ENCODE measurements around the gene LLGL1. TPM values are rescaled to one million over a fixed set of nuclear protein-coding genes. Genes with fewer than 3 reads are reported as not detected.

Gene LLGL1
- polyA plus RNA-seq, 3 donors = 0.52 to 10.8 (median 0.76) TPM

- intact Hi-C loops (cut with micrococcal nuclease) = no loop called here
- Mint-ChIP-seq H3K4me1 (no peaks in the 10 kb centered on the region), H3K9me3 (no peaks in the 10 kb centered on the region), H3K27me3 (ENCODE audit: low read depth in 3 of 3) (no peaks in the 10 kb centered on the region), H3K36me3 (peaks cover 28 to 43% of the 10 kb centered on the region in 2 donors), H3K27ac (peak overlapping the region in 1 of 7 donors; percentile 41), H3K4me3 (no peak overlapping the region)
- H3K9me3 ChIP-seq (replicated peaks in 1 of 2; ENCODE audit: control insufficient read depth in 1 of 2, insufficient read depth in 1 of 2, low read length in 2 of 2) = no peaks in the 10 kb centered on the region
- H3K9ac ChIP-seq (ENCODE audit: insufficient read depth, low read length, poor library complexity, severe bottlenecking) = no peak overlapping the region
- 84% methylated on average over 10 of the region's 14 CpGs for WGBS (ENCODE audit: insufficient coverage)
- TF ChIP-seq CTCF (IDR thresholded peaks at IDR 0.05) = no peak
- H3K36me3 ChIP-seq (replicated peaks in 1 of 2; ENCODE audit: control insufficient read depth in 1 of 2, insufficient read depth in 2 of 2, low read length in 2 of 2) = peaks cover 27 to 52% of the 10 kb centered on the region in 2 donors
- H3K4me2 ChIP-seq (replicated peaks; ENCODE audit: extremely low read depth, low read length, poor library complexity, severe bottlenecking) = no peak overlapping the region
- no peaks in the 10 kb centered on the region for H3K27me3 ChIP-seq (ENCODE audit: control insufficient read depth in 2 of 2, insufficient read depth in 2 of 2, low read length in 2 of 2)
- no peak overlapping the region for H2AFZ ChIP-seq (ENCODE audit: insufficient read depth, low read depth, low read length, poor library complexity, severe bottlenecking)
- H3K4me3 ChIP-seq (replicated peaks in 1 of 3; ENCODE audit: low read depth in 2 of 3, low read length in 3 of 3) = no peak overlapping the region
- DNase-seq = no peak
- no peaks in the 10 kb centered on the region for H3K79me2 ChIP-seq (ENCODE audit: insufficient read depth, low read length)
- H3K4me1 ChIP-seq (ENCODE audit: control insufficient read depth in 1 of 2, insufficient read depth in 2 of 2, low read length in 2 of 2) = no peaks in the 10 kb centered on the region
- peaks cover 8% of the 10 kb centered on the region for H4K20me1 ChIP-seq (ENCODE audit: insufficient read depth, low read length)
- no peak overlapping the region for H3K27ac ChIP-seq (ENCODE audit: low read depth in 1 of 2, low read length in 2 of 2)
These were observed 42.7 kb downstream of the LLGL1 start for GRCh38 chr17:18267927-18268711.

GRCh38 chr17:18270046-18270931 is 44.9 kb downstream of the LLGL1 start:
- H3K4me2 ChIP-seq (replicated peaks; ENCODE audit: extremely low read depth, low read length, poor library complexity, severe bottlenecking) = no peak overlapping the region
- H2AFZ ChIP-seq (ENCODE audit: insufficient read depth, low read depth, low read length, poor library complexity, severe bottlenecking) = no peak overlapping the region
- no peak overlapping the region for H3K4me3 Mint-ChIP-seq
- H3K27ac Mint-ChIP-seq = peak overlapping the region in 2 of 7 donors; percentile 5 to 63
- H3K27me3 ChIP-seq (ENCODE audit: control insufficient read depth in 2 of 2, insufficient read depth in 2 of 2, low read length in 2 of 2) = no peaks in the 10 kb centered on the region
- no peak overlapping the region for H3K4me3 ChIP-seq (replicated peaks in 1 of 3; ENCODE audit: low read depth in 2 of 3, low read length in 3 of 3)
- H3K79me2 ChIP-seq (ENCODE audit: insufficient read depth, low read length) = no peaks in the 10 kb centered on the region
- WGBS (ENCODE audit: insufficient coverage) = 96% methylated on average over 10 of the region's 14 CpGs
- DNase-seq = no peak
- no peak overlapping the region for H3K27ac ChIP-seq (ENCODE audit: low read depth in 1 of 2, low read length in 2 of 2)
- H3K4me1 ChIP-seq (ENCODE audit: control insufficient read depth in 1 of 2, insufficient read depth in 2 of 2, low read length in 2 of 2) = no peaks in the 10 kb centered on the region
- H3K9me3 ChIP-seq (replicated peaks in 1 of 2; ENCODE audit: control insufficient read depth in 1 of 2, insufficient read depth in 1 of 2, low read length in 2 of 2) = no peaks in the 10 kb centered on the region
- peaks cover 8% of the 10 kb centered on the region for H4K20me1 ChIP-seq (ENCODE audit: insufficient read depth, low read length)
- H3K27me3 Mint-ChIP-seq (ENCODE audit: low read depth in 3 of 3) = peaks cover 0 to 1% (median 0%) of the 10 kb centered on the region in 3 donors
- H3K9me3 Mint-ChIP-seq = no peaks in the 10 kb centered on the region
- no peaks in the 10 kb centered on the region for H3K4me1 Mint-ChIP-seq
- H3K36me3 ChIP-seq (replicated peaks in 1 of 2; ENCODE audit: control insufficient read depth in 1 of 2, insufficient read depth in 2 of 2, low read length in 2 of 2) = peaks cover 30 to 50% of the 10 kb centered on the region in 2 donors
- H3K9ac ChIP-seq (ENCODE audit: insufficient read depth, low read length, poor library complexity, severe bottlenecking) = no peak overlapping the region
- intact Hi-C loops (cut with micrococcal nuclease) = no loop called here
- H3K36me3 Mint-ChIP-seq = peaks cover 38 to 48% of the 10 kb centered on the region in 2 donors
- no peak for TF ChIP-seq CTCF (IDR thresholded peaks at IDR 0.05)
